ENCODE measurements around the gene RNF157. TPM values are rescaled to one million over a fixed set of nuclear protein-coding genes. Genes with fewer than 3 reads are reported as not detected.
A peak's percentile ranks its signal among the peaks of the same experiment; 100 is the strongest.

The RNF157 gene
- total RNA-seq, 1 donor from 2014 or later: 18.7 TPM

DNA sequence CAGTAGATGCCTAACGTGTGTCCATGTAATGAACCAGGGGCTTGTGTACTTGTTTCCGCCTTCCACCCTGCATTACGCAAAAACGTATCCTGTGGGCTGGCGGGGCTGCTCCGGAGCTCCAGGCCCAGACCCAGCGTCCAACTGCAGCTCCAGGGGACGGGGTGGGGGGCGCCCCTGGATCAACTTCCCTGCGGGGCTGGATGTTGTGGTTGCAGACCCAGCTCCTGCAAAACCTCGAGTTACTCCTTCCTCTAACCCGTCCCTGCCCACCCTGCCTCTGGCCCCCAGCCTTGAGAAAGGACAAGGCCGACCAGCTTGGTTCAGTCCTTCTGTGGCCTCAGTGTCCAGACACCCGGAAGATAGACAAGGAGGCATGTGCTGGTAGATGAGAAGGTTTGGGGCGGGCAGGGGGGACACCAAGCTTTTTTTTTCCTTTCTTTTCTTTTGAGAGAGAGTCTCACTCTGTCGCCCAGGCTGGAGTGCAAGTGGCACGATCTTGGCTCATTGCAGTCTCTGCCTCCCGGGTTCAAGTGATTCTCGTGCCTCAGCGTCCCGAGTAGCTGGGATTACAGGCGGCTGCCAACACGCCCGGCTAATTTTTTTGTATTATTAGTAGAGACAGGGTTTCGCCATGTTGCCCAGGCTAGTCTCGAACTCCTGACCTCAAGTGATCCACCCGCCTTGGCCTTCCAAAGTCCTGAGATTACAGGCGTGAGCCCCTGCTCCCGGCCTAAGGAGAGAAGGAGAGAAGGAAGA, 136.0 kb downstream of the RNF157 start:
- TF ChIP-seq, protein P1, sequence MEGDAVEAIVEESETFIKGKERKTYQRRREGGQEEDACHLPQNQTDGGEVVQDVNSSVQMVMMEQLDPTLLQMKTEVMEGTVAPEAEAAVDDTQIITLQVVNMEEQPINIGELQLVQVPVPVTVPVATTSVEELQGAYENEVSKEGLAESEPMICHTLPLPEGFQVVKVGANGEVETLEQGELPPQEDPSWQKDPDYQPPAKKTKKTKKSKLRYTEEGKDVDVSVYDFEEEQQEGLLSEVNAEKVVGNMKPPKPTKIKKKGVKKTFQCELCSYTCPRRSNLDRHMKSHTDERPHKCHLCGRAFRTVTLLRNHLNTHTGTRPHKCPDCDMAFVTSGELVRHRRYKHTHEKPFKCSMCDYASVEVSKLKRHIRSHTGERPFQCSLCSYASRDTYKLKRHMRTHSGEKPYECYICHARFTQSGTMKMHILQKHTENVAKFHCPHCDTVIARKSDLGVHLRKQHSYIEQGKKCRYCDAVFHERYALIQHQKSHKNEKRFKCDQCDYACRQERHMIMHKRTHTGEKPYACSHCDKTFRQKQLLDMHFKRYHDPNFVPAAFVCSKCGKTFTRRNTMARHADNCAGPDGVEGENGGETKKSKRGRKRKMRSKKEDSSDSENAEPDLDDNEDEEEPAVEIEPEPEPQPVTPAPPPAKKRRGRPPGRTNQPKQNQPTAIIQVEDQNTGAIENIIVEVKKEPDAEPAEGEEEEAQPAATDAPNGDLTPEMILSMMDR (IDR thresholded peaks at IDR 0.05; ENCODE audit: unreplicated experiment): no peak
- Mint-ChIP-seq H3K4me1 (ENCODE audit: unreplicated experiment) (peaks cover 10% of the 10 kb centered on the region), H3K27ac (ENCODE audit: unreplicated experiment) (peak overlapping the region; percentile 92), H3K4me3 (ENCODE audit: unreplicated experiment) (peak overlapping the region; percentile 97), H3K9me3 (ENCODE audit: unreplicated experiment) (no peaks in the 10 kb centered on the region), H3K27me3 (ENCODE audit: unreplicated experiment) (peaks cover 4% of the 10 kb centered on the region), H3K36me3 (ENCODE audit: low read depth, unreplicated experiment) (peaks cover 17% of the 10 kb centered on the region)
- no peak for DNase-seq (ENCODE audit: low spot score)

DNA sequence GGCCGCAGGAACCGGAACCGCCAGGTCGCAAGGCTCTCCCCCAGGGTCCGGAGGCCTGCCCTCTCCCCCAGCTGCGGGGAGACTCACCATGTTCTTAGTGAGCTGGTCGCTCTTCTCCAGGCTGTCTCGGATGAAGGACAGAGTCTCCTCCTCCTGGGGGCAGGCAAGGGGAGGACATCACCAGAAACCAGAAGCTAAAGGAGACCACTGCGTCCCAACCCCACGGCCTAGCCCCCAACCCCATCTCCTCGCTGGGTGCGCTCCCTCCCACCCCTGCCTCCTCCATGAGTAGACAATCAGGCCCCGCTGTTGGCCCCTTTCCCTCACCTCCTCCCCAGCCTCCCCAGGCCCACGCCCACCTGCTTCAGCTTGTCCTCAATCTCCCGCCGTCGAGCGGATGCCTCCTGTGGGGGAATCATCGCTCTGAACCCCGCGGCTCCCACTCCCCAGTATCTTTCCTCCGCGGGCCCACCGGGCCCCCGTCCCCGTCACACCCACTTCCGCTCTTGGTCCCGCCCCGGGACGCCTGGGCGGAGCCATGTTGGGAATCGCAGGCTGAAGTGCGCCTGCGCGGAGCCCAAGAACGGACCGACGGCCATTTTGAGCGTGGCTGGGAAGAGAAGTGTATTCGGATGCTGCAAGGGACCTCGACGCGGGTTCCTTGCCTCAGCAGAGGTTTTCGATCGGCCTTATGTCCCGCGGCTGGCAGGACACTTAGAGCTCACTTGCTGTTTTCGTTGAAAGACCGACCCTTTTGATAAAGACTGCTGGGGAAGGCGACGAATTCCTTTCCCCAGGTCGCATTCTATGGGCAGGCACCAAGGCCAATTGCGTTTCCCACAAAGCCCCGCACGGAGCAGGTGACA, 136.8 kb downstream of the RNF157 start, which contains the start of gene EXOC7:
EXOC7 (minus strand) TSS at position 514 of the 866 bp plus-strand sequence; CDS start at position 419, 95 bp downstream.
- TF ChIP-seq, protein P1 (IDR thresholded peaks at IDR 0.05; ENCODE audit: unreplicated experiment): no peak
- H3K9me3 Mint-ChIP-seq (ENCODE audit: unreplicated experiment): no peaks in the 10 kb centered on the region
- H3K4me1 Mint-ChIP-seq (ENCODE audit: unreplicated experiment): peaks cover 10% of the 10 kb centered on the region
- DNase-seq (ENCODE audit: low spot score): peak; percentile 91
- peak within 1 kb of the TSS; percentile 92 for H3K27ac Mint-ChIP-seq (ENCODE audit: unreplicated experiment)
- peaks cover 17% of the 10 kb centered on the region for H3K36me3 Mint-ChIP-seq (ENCODE audit: low read depth, unreplicated experiment)
- peaks cover 4% of the 10 kb centered on the region for H3K27me3 Mint-ChIP-seq (ENCODE audit: unreplicated experiment)
- peak within 1 kb of the TSS; percentile 97 for H3K4me3 Mint-ChIP-seq (ENCODE audit: unreplicated experiment)

DNA sequence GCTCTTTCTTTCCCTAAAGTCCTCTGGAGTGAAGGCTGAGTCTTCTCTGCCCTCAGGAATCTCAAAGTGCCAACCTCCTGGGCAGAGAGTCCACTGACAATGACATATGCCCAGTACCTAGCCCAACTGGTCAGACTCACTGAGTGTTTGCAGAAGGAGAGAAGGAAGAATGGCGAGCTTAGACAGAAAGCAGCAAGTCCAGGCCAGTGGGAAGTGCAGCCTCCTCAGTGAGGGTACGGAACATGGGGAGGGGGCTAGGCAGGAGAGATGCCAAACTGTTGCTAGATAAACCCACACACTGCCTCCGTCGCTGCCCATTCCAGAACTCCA, 137.4 kb downstream of the RNF157 start:
- TF ChIP-seq, protein P1 (IDR thresholded peaks at IDR 0.05; ENCODE audit: unreplicated experiment): no peak
- Mint-ChIP-seq H3K4me3 (ENCODE audit: unreplicated experiment) (peak overlapping the region; percentile 97), H3K27ac (ENCODE audit: unreplicated experiment) (peak overlapping the region; percentile 92), H3K4me1 (ENCODE audit: unreplicated experiment) (peaks cover 10% of the 10 kb centered on the region), H3K9me3 (ENCODE audit: unreplicated experiment) (no peaks in the 10 kb centered on the region), H3K36me3 (ENCODE audit: low read depth, unreplicated experiment) (peaks cover 17% of the 10 kb centered on the region), H3K27me3 (ENCODE audit: unreplicated experiment) (peaks cover 4% of the 10 kb centered on the region)
- no peak for DNase-seq (ENCODE audit: low spot score)

DNA sequence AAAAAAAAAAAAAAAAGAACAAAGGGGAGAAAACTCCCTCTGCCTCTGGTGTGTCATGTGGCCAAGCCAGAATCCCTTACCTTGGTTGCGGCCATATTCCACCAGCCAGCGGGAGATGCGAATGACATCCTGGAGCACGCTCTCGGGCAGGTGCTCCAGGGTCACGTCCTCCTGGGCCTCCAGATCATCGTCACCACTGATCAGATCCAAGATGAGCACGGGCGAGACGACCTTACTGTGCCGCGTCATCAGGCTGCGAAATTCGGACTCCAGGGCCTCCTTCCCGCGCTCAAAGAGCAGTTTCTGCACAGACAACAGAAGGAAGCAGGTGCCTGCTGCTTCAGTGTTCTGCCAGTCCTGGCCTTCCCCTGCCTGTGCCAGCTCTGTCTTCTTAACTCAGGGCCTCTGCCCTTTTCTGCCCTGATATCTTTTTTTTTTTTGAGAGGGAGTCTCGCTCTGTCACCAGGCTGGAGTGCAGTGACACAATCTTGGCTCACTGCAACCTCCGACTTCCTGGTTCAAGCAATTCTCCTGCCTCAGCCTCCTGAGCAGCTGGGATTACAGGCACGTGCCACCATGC, 142.5 kb downstream of the RNF157 start:
- DNase-seq (ENCODE audit: low spot score): no peak
- H3K4me1 Mint-ChIP-seq (ENCODE audit: unreplicated experiment): peaks cover 8% of the 10 kb centered on the region
- H3K27ac Mint-ChIP-seq (ENCODE audit: unreplicated experiment): no peak overlapping the region
- peaks cover 22% of the 10 kb centered on the region for H3K36me3 Mint-ChIP-seq (ENCODE audit: low read depth, unreplicated experiment)
- H3K27me3 Mint-ChIP-seq (ENCODE audit: unreplicated experiment): no peaks in the 10 kb centered on the region
- H3K4me3 Mint-ChIP-seq (ENCODE audit: unreplicated experiment): no peak overlapping the region
- TF ChIP-seq, protein P1 (IDR thresholded peaks at IDR 0.05; ENCODE audit: unreplicated experiment): no peak
- no peaks in the 10 kb centered on the region for H3K9me3 Mint-ChIP-seq (ENCODE audit: unreplicated experiment)

Data from endothelial cell (in vitro differentiated cells).